ENCODE data around the gene BAZ2A. TPM values are rescaled to one million over a fixed set of nuclear protein-coding genes. Genes with fewer than 3 reads are reported as not detected.

BAZ2A gene
- 10 to 100 TPM; 39.6 to 91.1 (median 46.8) TPM for total RNA-seq
- polyA plus RNA-seq: 10 to 100 TPM; 14.4 to 59.5 (median 25.4) TPM

- DNase-seq: peak; percentile 93
- WGBS, 2 donors: 1% methylated on average over 31 of the region's 31 CpGs
- Histone ChIP-seq H3K4me3 (peak within 1 kb of the TSS; percentile 88 to 100 (median 97)), H3K36me3 (peaks cover 0 to 10% (median 4%) of the 10 kb centered on the region in 4 donors), H3K27ac (peak within 1 kb of the TSS; percentile 96 to 98 (median 97)), H3K9me3 (no peaks in the 10 kb centered on the region), H3K27me3 (no peaks in the 10 kb centered on the region), H3K4me1 (peaks cover 0 to 73% (median 71%) of the 10 kb centered on the region in 4 donors)
- TF ChIP-seq POLR2A (IDR thresholded peaks at IDR 0.05) (peak in 1 of 2 donors; percentile 8), EP300 (IDR thresholded peaks at IDR 0.05) (peak in 1 of 4 donors; percentile 34), POLR2AphosphoS5 (IDR thresholded peaks at IDR 0.05) (peak; percentile 44 to 75 (median 64)), CTCF (IDR thresholded peaks at IDR 0.05) (no peak)
- intact Hi-C loops (cut with DNase I): loop anchor here (5.0 kb wide), 1 partner anchor 58 kb away; no protein-coding TSS in a partner anchor
Observed at GRCh38 chr12:56630180-56630632, at the start of gene BAZ2A. Gene BAZ2A (minus strand): TSS chr12:56630326. CDS start chr12:56617530, 12,796 bp downstream.

- intact Hi-C loops (cut with DNase I): no loop called here
- Histone ChIP-seq H3K27ac (no peak overlapping the region), H3K9me3 (no peaks in the 10 kb centered on the region), H3K36me3 (peaks cover 0 to 10% (median 0%) of the 10 kb centered on the region in 4 donors), H3K27me3 (no peaks in the 10 kb centered on the region), H3K4me1 (peaks cover 0 to 73% (median 57%) of the 10 kb centered on the region in 4 donors), H3K4me3 (no peak overlapping the region)
- no peak for TF ChIP-seq EP300 (IDR thresholded peaks at IDR 0.05)
- TF ChIP-seq POLR2A (IDR thresholded peaks at IDR 0.05): no peak
- no peak for TF ChIP-seq POLR2AphosphoS5 (IDR thresholded peaks at IDR 0.05)
- no peak for TF ChIP-seq CTCF (IDR thresholded peaks at IDR 0.05)
- no peak for DNase-seq
- WGBS, 2 donors: 88 to 93% methylated on average over 2 of the region's 2 CpGs
Observed at GRCh38 chr12:56678852-56679251, 48.7 kb upstream of the BAZ2A start.

DNA sequence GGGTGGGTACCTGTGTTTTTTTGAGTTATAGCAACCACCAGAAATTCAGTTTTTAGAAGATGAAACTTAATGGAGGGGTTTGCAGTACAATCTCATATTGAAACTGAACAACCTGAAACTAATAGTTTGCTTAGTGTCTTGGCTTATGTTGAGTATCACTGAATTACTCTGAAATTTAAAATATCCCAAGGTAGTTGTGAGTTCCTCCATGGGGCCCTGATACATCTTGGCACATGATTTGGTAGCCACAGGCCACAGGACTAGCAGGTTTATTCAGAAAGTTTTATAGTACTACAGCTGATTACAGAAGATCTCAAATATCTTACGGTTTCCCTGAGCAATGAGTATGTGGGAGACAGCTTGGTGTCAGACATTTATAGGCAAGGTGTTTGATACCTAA, 47.6 kb upstream of the BAZ2A start:
- Histone ChIP-seq H3K4me1 (peaks cover 0 to 71% (median 57%) of the 10 kb centered on the region in 4 donors), H3K4me3 (no peak overlapping the region), H3K36me3 (peaks cover 0 to 10% (median 0%) of the 10 kb centered on the region in 4 donors), H3K27me3 (no peaks in the 10 kb centered on the region), H3K27ac (peak overlapping the region in 1 of 4 donors; percentile 31), H3K9me3 (no peaks in the 10 kb centered on the region)
- intact Hi-C loops (cut with DNase I): no loop called here
- WGBS, 2 donors: 15 to 67% methylated on average over 1 of the region's 1 CpG
- no peak for DNase-seq
- TF ChIP-seq POLR2AphosphoS5 (IDR thresholded peaks at IDR 0.05) (no peak), EP300 (IDR thresholded peaks at IDR 0.05) (no peak), POLR2A (IDR thresholded peaks at IDR 0.05) (no peak), CTCF (IDR thresholded peaks at IDR 0.05) (no peak)

DNA sequence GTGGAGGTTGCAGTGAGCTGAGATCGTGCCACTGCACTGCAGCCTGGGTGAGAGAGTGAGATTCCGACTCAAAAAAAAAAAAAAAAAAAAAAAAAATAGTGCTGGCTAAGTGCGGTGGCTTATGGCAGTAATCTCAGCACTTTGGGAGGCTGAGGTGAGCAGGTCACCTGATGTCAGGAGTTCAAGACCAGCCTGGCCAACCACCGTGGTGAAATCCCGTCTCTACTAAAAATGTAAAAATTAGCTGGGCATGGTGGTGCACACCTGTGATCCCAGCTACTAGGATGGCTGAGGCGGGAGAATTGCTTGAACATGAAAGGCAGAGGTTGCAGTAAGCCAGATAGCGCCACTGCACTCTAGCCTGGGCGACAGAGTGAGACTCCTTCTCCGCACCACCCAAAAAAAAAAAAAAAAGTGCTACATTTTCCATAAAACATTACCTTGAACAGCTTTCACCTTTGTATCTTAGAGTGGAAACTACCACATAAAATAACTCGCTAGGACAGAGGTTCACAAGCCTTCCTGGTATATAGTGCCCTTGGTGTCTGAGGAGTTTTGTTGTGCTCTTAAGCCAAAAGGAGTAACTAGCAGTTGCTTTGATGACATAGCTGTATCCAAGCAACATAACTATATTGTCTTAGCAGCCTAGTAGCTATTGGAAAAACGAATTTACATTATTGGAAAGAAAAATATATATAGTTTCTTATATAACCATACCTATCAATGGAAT, 46.9 kb upstream of the BAZ2A start:
- intact Hi-C loops (cut with DNase I): no loop called here
- Histone ChIP-seq H3K27ac (peak overlapping the region in 1 of 4 donors; percentile 31), H3K4me3 (no peak overlapping the region), H3K27me3 (no peaks in the 10 kb centered on the region), H3K4me1 (peaks cover 0 to 71% (median 55%) of the 10 kb centered on the region in 4 donors), H3K36me3 (peaks cover 0 to 16% (median 3%) of the 10 kb centered on the region in 4 donors), H3K9me3 (no peaks in the 10 kb centered on the region)
- 25 to 67% methylated on average over 11 of the region's 11 CpGs for WGBS, 2 donors
- no peak for DNase-seq
- TF ChIP-seq POLR2AphosphoS5 (IDR thresholded peaks at IDR 0.05) (no peak), EP300 (IDR thresholded peaks at IDR 0.05) (no peak), POLR2A (IDR thresholded peaks at IDR 0.05) (no peak), CTCF (IDR thresholded peaks at IDR 0.05) (no peak)

Measured in sigmoid colon (tissue), 7 donors.